Activated CD8-positive, alpha-beta memory T cell treated with anti-CD3 and anti-CD28 coated beads, Interleukin-2, amount 10 ng/mL, durations not matched to agents 7 days and 5 days (primary cell): Measurements from ENCODE around the gene SPNS2. TPM values are rescaled to one million over a fixed set of nuclear protein-coding genes. Genes with fewer than 3 reads are reported as not detected.
A peak's percentile ranks its signal among the peaks of the same experiment; 100 is the strongest.

Experiments used
- ATAC-seq: fragments of 150-1000 bp; cut with Tn5 transposase; one replicate; pipeline ENCODE4 v1.10.0; 2021; ENCODE audit warnings: moderate library complexity
- CTCF ChIA-PET: fragments of 350-600 bp; sonication (Branson Sonifier 250); formaldehyde crosslinking; loops from one replicate; lab custom pipeline; 2021; ENCODE audit warnings: antibody characterized with exemption; lab: Charles Lee
- DNase-seq: peaks from one replicate; pipeline ENCODE4 v3.0.0-alpha.2; 2020
- H3K27ac Mint-ChIP-seq: one replicate; pipeline ENCODE4 v1.8.0; 2021; ENCODE audit warnings: mild to moderate bottlenecking, mixed read lengths
- H3K27me3 Mint-ChIP-seq: one replicate; pipeline ENCODE4 v1.8.0; 2021; ENCODE audit warnings: mixed read lengths
- H3K36me3 Mint-ChIP-seq: one replicate; pipeline ENCODE4 v1.8.0; 2021; ENCODE audit warnings: mild to moderate bottlenecking, mixed read lengths
- H3K4me1 Mint-ChIP-seq: one replicate; pipeline ENCODE4 v1.8.0; 2021; ENCODE audit warnings: mixed read lengths
- H3K4me3 Mint-ChIP-seq: one replicate; pipeline ENCODE4 v1.8.0; 2021; ENCODE audit warnings: mild to moderate bottlenecking, moderate library complexity, mixed read lengths
- H3K9me3 Mint-ChIP-seq: one replicate; pipeline ENCODE4 v1.8.0; 2022; ENCODE audit warnings: low read depth, mixed read lengths
- total RNA-seq, 2 experiments: library from RNA; stranded (reverse); gene quantifications; one replicate each; pipeline ENCODE4 v1.2.3, GENCODE V29; 2021

SPNS2 gene
- total RNA-seq, 2 experiments from 2014 or later: 1.1 to 1.9 TPM

DNA sequence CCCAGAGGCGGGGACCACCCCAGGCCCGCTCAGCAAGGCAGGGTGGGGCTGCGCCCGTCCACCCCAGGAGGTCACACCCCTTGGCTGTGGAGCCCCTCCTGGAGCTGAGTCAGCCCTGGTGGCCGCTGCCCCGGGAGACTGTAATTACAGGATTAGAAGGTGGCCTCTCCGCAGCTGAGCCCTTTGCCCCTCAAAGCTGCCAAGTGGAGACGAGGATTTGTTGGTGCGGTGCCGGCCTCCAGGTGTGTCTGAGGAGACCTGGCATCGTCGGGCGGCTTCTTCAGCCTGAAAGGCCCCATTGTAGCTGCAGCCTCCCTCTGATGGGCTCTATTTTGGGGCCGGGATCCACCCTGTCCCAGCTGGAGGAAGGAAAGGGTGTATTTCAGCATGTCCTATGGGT, 22.7 kb upstream of the SPNS2 start:
- ATAC-seq (no peak), DNase-seq (no peak)
- no peak overlapping the region for H3K27ac Mint-ChIP-seq
- H3K4me3 Mint-ChIP-seq: no peak overlapping the region
- H3K27me3 Mint-ChIP-seq: no peaks in the 10 kb centered on the region
- H3K4me1 Mint-ChIP-seq: peaks cover 14% of the 10 kb centered on the region
- no peaks in the 10 kb centered on the region for H3K9me3 Mint-ChIP-seq
- CTCF ChIA-PET: interaction anchor here (1.5 kb wide), 1 partner anchor 55 kb away, joined by 4 read pairs; no protein-coding TSS in a partner anchor
- peaks cover 2% of the 10 kb centered on the region for H3K36me3 Mint-ChIP-seq

DNA sequence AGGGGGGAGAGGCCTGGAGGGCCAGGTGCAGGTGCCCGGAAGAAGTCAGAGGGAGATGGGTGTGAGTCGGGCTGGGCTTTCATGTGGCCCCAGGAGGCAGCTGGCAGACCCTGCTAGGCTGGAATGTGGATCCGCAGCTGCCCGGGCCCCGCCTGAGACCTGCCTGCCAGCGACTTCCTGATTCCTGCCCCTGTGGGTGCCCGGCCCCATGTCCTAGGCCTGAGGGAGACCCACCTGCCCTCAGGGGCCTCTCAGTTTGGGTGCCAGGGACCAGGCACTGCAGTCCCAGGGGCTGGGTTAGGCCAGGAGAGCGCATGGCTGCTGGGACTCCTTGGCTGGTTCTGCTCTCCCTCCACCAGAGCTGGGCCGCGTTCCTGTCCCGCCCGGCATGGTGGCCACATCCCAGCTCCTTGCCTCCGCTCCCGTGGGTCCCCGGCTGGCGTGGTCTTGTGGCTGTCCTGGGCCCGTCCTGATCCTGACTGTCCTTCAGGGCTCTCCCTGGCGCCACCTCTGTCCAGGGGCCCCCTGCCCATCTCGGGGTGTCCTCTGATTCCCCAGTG, 22.1 kb upstream of the SPNS2 start:
- Mint-ChIP-seq H3K4me3 (no peak overlapping the region), H3K9me3 (no peaks in the 10 kb centered on the region), H3K27me3 (no peaks in the 10 kb centered on the region), H3K4me1 (peaks cover 20% of the 10 kb centered on the region), H3K36me3 (peaks cover 1% of the 10 kb centered on the region), H3K27ac (peak overlapping the region; percentile 35)
- ATAC-seq (no peak), DNase-seq (no peak)
- CTCF ChIA-PET: interaction anchor here (1.5 kb wide), 1 partner anchor 56 kb away, joined by 4 read pairs; no protein-coding TSS in a partner anchor

DNA sequence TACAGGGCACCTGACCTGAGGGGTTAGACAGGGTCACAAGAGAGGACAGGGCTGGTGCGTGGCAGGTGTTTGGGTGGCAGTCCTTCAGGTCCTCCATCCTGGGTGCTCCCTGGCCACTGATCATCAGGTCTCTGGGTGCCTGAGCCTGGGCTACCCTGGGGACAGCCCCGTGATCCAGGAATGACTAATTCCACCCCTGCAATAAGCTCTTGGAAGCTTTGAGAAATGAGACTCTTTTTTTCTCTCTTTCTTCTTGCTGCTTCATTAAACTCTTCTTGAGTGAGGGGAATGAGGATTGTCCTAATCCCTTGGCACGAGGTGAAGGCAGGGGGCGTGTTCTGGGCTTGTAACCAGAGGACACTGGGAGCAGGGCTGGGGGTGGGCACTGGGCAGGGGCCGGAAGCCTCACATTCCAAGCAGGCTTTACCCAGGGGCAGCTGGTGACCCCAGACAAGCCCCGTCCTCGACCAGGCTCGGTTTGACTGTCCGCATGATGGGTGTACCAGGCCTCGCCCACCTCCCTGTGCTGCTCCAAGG, 21.4 kb upstream of the SPNS2 start:
- no peak for ATAC-seq
- H3K4me3 Mint-ChIP-seq: no peak overlapping the region

DNA sequence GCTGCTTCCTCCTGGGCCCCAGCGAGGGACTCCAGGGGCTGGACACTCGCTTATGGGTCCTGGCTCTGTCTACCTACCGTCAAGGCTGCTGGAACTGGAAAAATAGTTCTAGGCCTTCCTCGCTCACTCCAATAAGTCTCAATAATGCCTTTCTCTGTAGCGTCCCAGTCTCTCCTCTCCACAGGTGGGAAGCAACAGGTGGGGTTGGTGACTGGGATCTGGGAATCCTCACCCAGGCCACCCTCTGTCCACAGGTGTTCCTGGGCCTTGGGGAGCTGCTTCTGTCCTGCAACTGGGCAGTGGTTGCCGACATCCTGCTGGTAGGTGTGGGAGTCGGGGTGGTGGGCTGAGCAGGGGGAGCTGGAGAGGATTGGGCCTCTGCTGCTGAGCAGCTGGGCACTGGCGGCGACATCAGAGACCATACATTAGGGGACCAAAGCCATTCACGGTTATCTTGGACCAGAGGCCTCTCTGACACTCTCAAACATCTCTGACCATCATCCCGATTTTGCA, 20.3 kb upstream of the SPNS2 start:
- DNase-seq (no peak), ATAC-seq (no peak)
- Mint-ChIP-seq H3K27ac (no peak overlapping the region), H3K27me3 (no peaks in the 10 kb centered on the region), H3K4me3 (no peak overlapping the region), H3K9me3 (no peaks in the 10 kb centered on the region), H3K36me3 (peaks cover 1% of the 10 kb centered on the region), H3K4me1 (peaks cover 33% of the 10 kb centered on the region)
- CTCF ChIA-PET: interaction anchor here (0.9 to 1.1 kb wide), 2 partner anchors 53 to 57 kb away, joined by 3 read pairs; no protein-coding TSS in a partner anchor

More for the DNA sequence above, 21.4 kb upstream of the SPNS2 start:
- peaks cover 1% of the 10 kb centered on the region for H3K36me3 Mint-ChIP-seq
- no peaks in the 10 kb centered on the region for H3K9me3 Mint-ChIP-seq
- DNase-seq: no peak
- peaks cover 27% of the 10 kb centered on the region for H3K4me1 Mint-ChIP-seq
- CTCF ChIA-PET: interaction anchor here (0.8 to 1.5 kb wide), 2 partner anchors 32 to 56 kb away, joined by 3 to 4 read pairs; no protein-coding TSS in a partner anchor
- no peak overlapping the region for H3K27ac Mint-ChIP-seq
- no peaks in the 10 kb centered on the region for H3K27me3 Mint-ChIP-seq

DNA sequence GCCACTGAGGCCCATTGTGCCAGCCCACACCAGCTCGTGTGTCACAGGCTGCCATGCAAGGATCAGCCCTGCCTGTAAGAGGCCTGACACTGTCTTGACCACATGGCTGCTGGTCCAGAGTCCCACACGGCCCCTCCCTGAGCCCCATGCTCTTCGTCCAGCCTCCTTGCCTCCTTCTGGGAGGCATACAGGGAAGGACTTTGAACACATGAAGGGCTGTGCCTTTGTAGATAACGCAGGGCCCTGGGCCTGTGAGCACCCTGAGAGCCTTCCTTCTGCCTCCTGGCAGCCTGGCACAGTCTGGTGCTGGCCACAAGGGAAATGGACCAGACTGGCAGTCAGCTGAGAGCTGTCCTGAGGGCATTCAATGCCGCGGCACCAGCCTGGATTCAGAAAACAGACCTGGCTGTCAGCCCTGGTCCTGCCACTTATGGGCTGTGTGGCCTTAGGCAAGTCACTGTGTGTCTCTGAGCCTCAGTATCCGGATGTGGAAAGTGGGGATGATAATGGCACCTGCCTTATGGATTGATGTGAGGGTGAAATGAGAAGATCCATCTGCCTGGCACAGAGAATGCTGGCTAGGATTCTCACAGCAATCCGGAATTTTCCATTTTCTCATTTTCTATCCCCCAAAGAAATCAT, 19.2 kb upstream of the SPNS2 start:
- Mint-ChIP-seq H3K27me3 (no peaks in the 10 kb centered on the region), H3K27ac (peak overlapping the region; percentile 53), H3K4me1 (peaks cover 38% of the 10 kb centered on the region), H3K4me3 (no peak overlapping the region), H3K36me3 (peaks cover 1% of the 10 kb centered on the region), H3K9me3 (no peaks in the 10 kb centered on the region)
- ATAC-seq: no peak
- CTCF ChIA-PET: interaction anchor here (1.1 to 1.6 kb wide), 2 partner anchors 57 to 58 kb away, joined by 3 read pairs; no protein-coding TSS in a partner anchor
- DNase-seq: no peak

DNA sequence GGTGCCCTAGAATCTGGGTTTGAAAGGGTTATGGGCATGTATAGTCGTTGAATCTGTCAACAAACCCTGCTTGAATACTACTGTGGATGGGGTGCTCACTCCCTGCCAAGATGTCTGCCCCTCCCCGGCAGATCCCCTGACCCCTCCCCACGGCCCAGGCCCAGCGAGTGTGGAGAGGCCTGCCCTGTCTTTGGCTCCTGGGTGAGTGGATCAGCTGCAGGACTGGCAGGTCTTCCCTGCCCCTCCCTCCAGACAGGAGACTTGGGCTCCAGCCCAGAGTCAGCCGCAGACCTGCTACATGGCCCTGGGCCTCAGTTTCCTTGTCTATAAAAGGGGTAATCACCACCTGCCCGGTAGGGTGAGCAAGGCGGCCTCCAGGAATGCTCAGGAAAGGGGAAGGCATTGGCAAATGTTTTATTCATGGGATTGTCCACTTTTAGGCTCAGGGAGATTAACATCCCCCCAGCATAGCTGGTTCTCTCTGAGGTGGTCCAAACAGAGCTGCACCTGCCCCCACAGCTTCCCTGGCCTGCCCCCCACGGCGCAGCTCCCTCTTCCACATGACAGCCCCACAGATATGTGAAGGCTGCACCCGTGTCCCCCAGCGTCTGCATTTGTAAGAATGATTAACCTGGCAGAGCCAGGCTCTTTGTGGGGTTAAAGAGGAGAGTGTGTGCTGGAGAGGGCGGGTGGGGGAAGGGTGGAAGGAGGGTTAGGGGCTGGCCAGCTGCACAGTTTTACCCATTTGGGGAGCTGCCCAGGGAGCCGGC, 18.5 kb upstream of the SPNS2 start:
- Mint-ChIP-seq H3K36me3 (peaks cover 4% of the 10 kb centered on the region), H3K27ac (peak overlapping the region; percentile 95), H3K4me3 (no peak overlapping the region), H3K27me3 (no peaks in the 10 kb centered on the region), H3K9me3 (no peaks in the 10 kb centered on the region), H3K4me1 (peaks cover 44% of the 10 kb centered on the region)
- CTCF ChIA-PET: interaction anchor here (0.9 to 2.1 kb wide), 5 partner anchors 23 to 86 kb away, joined by 3 to 10 read pairs (median 4); no protein-coding TSS in a partner anchor
- ATAC-seq (no peak), DNase-seq (no peak)

DNA sequence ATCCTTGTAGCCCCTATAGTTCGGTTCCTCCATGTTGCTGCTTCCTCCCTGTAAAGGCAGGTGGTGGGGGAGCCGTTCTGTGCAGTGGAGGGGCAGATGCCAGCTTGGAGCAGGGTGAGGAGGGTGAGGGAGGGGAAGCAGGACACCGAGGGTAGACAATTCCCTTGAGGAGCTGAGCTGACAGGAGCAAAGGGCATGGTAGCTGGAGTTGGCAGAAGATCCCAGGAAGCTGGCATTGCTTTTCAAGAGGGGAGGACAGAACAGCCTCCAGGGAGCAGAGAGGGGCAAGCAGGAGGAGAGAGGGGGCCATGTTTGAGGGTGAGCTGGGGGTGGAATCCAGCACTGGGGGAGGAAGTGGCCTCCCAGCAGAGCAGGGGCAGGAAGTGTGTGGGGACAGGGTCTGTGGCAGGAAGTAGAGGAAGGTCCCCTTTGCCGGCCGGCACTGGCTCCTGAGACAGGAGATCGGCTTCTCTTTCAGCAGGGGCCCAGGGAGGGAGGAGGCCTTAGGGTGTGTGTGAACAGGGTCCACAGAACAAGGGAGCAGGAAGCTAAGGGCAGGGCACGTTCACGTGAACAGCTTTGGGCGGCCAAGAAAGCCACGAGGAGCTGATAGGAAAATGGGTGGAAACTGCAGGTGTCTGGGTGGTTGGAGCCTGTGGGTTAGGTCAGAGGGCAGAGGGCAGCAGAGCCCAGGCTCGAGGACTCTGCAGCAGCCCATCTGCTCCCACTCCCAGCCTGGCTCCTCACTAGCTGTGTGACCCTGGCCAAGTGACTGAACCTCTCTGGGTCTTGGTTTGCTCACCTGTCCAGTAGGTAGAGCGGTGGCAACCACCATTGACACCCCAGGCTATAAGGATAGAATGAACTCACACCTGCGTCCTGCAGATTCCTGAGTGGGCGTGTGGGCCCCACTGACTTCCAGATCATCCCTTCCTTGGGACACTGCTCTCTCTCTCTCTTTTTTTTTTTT, 17.5 kb upstream of the SPNS2 start:
- peak; percentile 84 for ATAC-seq
- CTCF ChIA-PET: interaction anchor here (0.7 to 2.1 kb wide), 8 partner anchors 22 to 439 kb away, joined by 3 to 10 read pairs (median 4); no protein-coding TSS in a partner anchor
- peak; percentile 89 for DNase-seq
- H3K4me3 Mint-ChIP-seq: peak overlapping the region; percentile 57
- H3K36me3 Mint-ChIP-seq: peaks cover 4% of the 10 kb centered on the region
- H3K4me1 Mint-ChIP-seq: peaks cover 54% of the 10 kb centered on the region
- no peaks in the 10 kb centered on the region for H3K9me3 Mint-ChIP-seq
- peak overlapping the region; percentile 95 for H3K27ac Mint-ChIP-seq
- no peaks in the 10 kb centered on the region for H3K27me3 Mint-ChIP-seq

DNA sequence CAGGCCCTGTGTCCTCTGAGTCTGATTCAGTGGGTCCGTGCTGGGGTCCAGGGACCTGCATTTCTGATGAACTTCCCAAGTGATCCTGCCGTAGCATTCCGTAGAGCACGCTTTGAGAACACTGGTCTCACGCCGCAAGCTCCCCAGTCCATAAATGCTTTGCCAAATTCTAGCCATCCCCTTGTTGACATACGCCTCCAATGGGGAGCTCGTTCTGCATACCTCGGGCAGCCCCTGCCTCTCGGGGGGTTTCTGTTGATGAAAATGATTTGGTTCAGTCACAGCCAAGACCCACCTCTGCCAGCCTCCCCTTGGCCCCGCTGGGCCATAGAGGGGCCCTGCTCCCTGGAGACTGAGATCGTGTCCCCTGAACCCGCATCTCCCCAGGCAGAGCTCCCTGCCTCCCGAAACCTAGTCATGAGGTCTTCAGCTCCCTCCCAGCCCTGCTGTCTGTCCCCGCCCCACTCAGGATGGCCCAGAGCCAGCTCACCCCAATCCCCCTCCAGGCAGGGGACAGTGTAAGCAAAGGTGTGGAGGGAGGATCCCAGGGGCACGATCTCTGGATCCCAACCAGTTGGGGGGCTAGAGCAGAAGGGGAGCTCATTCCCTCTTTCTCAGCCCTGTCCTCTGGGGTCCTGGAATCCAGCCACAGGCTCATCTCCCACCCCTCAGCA, 16.2 kb upstream of the SPNS2 start:
- CTCF ChIA-PET: interaction anchor here (0.7 kb wide), 2 partner anchors 48 to 437 kb away, joined by 3 to 4 read pairs; partner anchors contain the start of gene SPNS3

DNA sequence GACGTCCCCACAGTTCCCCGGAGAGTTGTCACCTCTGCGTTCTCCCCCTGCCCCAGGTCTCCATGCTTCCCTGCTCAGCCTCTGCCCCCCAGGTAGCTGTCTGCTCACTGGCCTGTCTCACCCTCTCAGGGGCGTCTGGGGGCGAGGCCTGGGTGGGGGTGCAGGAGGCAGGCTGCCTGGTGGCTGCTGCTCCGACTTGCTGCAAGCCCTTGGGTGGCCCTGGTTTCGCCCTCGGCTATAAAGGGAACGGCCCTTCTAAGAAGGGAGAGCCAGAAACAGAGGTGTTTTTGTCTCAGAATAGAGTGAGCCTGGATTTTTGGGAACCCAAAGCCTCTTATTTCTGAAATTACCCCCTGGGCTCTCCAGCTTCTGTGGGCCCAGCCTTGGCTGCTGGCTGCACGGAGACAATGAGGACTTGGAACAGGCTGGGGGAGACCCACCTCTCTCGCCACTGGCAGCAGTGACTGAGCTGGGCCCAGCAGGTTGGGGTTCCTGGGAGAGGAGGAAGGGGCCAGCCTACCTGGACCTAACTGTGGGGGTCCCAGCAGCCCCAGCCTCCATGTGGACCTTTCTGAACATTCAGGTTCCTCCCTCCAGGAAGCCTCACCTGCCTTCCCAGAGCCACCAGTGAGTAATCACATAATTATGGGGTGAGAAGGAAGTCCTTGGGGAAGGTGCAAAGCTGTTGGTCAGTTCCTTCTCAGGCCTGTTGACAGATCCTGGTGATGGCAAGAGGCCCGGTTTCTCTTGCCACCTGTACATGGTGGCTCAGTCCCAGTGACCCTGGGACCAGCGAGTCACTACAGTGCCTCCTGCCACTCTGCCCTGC, 15.5 kb upstream of the SPNS2 start:
- Mint-ChIP-seq H3K4me3 (no peak overlapping the region), H3K4me1 (peaks cover 63% of the 10 kb centered on the region), H3K27me3 (no peaks in the 10 kb centered on the region), H3K9me3 (no peaks in the 10 kb centered on the region), H3K36me3 (peaks cover 6% of the 10 kb centered on the region), H3K27ac (no peak overlapping the region)
- CTCF ChIA-PET: no interaction called here
- DNase-seq: no peak
- ATAC-seq: no peak

More for the DNA sequence above, 16.2 kb upstream of the SPNS2 start:
- Mint-ChIP-seq H3K36me3 (peaks cover 6% of the 10 kb centered on the region), H3K27me3 (no peaks in the 10 kb centered on the region), H3K27ac (peak overlapping the region; percentile 34), H3K9me3 (no peaks in the 10 kb centered on the region), H3K4me1 (peaks cover 63% of the 10 kb centered on the region), H3K4me3 (no peak overlapping the region)
- DNase-seq: no peak
- no peak for ATAC-seq

DNA sequence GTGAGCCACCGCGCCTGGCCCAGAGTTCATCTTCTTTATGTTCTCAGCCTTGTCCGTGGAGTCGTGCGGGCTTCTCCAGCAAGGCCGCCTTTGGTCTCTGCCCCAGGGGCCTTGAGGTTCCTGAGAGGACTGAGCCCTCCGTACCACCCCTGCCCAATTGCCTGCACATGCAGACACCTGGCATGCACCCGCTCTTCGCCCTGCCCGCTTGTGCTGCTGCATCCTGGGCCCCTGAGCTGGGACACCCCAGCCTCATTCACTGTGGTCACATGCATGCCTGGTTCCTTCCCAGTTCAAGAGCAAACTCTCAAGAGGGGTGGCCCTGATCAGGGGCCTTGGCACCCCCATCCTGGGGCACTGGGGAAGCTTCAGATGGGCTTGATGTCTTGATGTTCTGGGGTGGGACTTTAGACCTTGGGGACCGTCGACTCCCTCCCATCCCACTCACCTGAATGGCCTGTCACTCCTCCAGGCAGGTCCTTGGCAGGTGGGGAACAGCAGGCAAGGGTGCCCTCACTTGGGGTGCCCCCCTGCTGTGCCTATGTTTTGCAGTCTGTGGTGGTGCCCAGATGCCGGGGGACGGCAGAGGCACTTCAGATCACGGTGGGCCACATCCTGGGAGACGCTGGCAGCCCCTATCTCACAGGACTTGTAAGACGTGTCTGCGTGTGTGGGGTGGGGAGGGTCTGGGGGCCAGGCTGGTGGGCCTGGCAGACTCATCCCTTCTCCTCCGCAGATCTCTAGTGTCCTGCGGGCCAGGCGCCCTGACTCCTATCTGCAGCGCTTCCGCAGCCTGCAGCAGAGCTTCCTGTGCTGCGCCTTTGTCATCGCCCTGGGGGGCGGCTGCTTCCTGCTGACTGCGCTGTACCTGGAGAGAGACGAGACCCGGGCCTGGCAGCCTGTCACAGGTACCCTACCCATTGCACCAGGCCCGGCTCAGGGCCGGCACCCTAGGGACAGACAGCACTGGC, 12.7 kb upstream of the SPNS2 start:
- Mint-ChIP-seq H3K27ac (peak overlapping the region; percentile 93), H3K36me3 (peaks cover 6% of the 10 kb centered on the region), H3K4me1 (peaks cover 49% of the 10 kb centered on the region), H3K27me3 (no peaks in the 10 kb centered on the region), H3K4me3 (peak overlapping the region; percentile 90), H3K9me3 (no peaks in the 10 kb centered on the region)
- CTCF ChIA-PET: interaction anchor here (0.6 to 2.8 kb wide), 6 partner anchors 12 to 73 kb away, joined by 3 to 12 read pairs (median 4); partner anchors contain the start of gene SPNS2
- DNase-seq (peak; percentile 80), ATAC-seq (peak; percentile 96)
